HG03558 (cell line): ENCODE results near the gene SPATA31C2.
"Not testable (repeated sequence)": the region's sequence is repeated elsewhere in the genome, so short reads cannot be mapped to it uniquely, and the experiment has no call there.

Source experiments
- ATAC-seq: cut with Tn5 transposase; IDR thresholded peaks from one replicate; pipeline ENCODE4 v1.9.1; 2021; ENCODE audit warnings: moderate number of reproducible peaks; ENCODE audit not compliant: unreplicated experiment; ENCODE audit errors: extremely low read depth

SPATA31C2 gene

GRCh38 chr9:88129556-88129955 lies 8.7 kb downstream of the SPATA31C2 start:
- ATAC-seq, result not testable (repeated sequence)

GRCh38 chr9:88127700-88128300 lies 10.5 kb downstream of the SPATA31C2 start:
- ATAC-seq, result not testable (repeated sequence)

- not testable (repeated sequence) for ATAC-seq
Measured at GRCh38 chr9:88123413-88123812, 14.9 kb downstream of the SPATA31C2 start.

GRCh38 chr9:88118121-88118520 lies 20.2 kb downstream of the SPATA31C2 start:
- not testable (repeated sequence) for ATAC-seq

- not testable (repeated sequence) for ATAC-seq
Measured at GRCh38 chr9:88114968-88115612, 23.2 kb downstream of the SPATA31C2 start.

- not testable (repeated sequence) for ATAC-seq
Measured at GRCh38 chr9:88114283-88114967, 23.9 kb downstream of the SPATA31C2 start.

- not testable (repeated sequence) for ATAC-seq
Measured at GRCh38 chr9:88113156-88114130, 24.8 kb downstream of the SPATA31C2 start.

GRCh38 chr9:88110026-88110425 lies 28.2 kb downstream of the SPATA31C2 start:
- no peak for ATAC-seq

- no peak for ATAC-seq
Measured at GRCh38 chr9:88108779-88109178, 29.5 kb downstream of the SPATA31C2 start.

GRCh38 chr9:88106492-88106891 lies 31.8 kb downstream of the SPATA31C2 start:
- ATAC-seq, result no peak

- ATAC-seq, result no peak
Measured at GRCh38 chr9:88092797-88093331, 45.4 kb downstream of the SPATA31C2 start.

- no peak for ATAC-seq
Measured at GRCh38 chr9:88090151-88090581, 48.1 kb downstream of the SPATA31C2 start.

GRCh38 chr9:88087906-88088305 lies 50.4 kb downstream of the SPATA31C2 start:
- no peak for ATAC-seq

GRCh38 chr9:88085476-88085875 lies 52.8 kb downstream of the SPATA31C2 start:
- ATAC-seq, result no peak

GRCh38 chr9:88084357-88085183 lies 53.7 kb downstream of the SPATA31C2 start:
- ATAC-seq, result no peak
